Measurements from ENCODE around the gene PLCB2.

PLCB2 gene

GRCh38 chr15:40247406-40247971, 60.2 kb downstream of the PLCB2 start:
- no peak for DNase-seq

GRCh38 chr15:40246496-40247280, 61.0 kb downstream of the PLCB2 start:
- no peak for DNase-seq

- DNase-seq = no peak
Observed at GRCh38 chr15:40245666-40246450, 61.9 kb downstream of the PLCB2 start.

GRCh38 chr15:40244961-40245523, 62.7 kb downstream of the PLCB2 start:
- DNase-seq = no peak

- no peak for DNase-seq
Observed at GRCh38 chr15:40243126-40243810, 64.5 kb downstream of the PLCB2 start.

- DNase-seq = no peak
Observed at GRCh38 chr15:40242601-40243000, 65.1 kb downstream of the PLCB2 start.

GRCh38 chr15:40242213-40242599, 65.5 kb downstream of the PLCB2 start:
- no peak for DNase-seq

GRCh38 chr15:40241269-40242212, 66.2 kb downstream of the PLCB2 start:
- no peak for DNase-seq

- DNase-seq = no peak
Observed at GRCh38 chr15:40240619-40241221, 67.0 kb downstream of the PLCB2 start.

- DNase-seq = no peak
Observed at GRCh38 chr15:40239693-40240618, 67.8 kb downstream of the PLCB2 start.

GRCh38 chr15:40239404-40239692, 68.4 kb downstream of the PLCB2 start:
- DNase-seq = no peak

- peak; percentile 41 for DNase-seq
Observed at GRCh38 chr15:40238532-40239403, 69.0 kb downstream of the PLCB2 start, which contains the start of gene PAK6. TSS of gene PAK6 (plus strand) at chr15:40239063. CDS start at chr15:40264786, 25,723 bp downstream.

Measured in fibroblast of upper back skin (primary cell).